Activated CD8-positive, alpha-beta memory T cell treated with anti-CD3 and anti-CD28 coated beads for 48 hours (primary cell): ENCODE data around the gene FAM181B.

Experiments
- DNase-seq, 3 experiments: peaks; one replicate each; pipeline ENCODE4 v3.0.0-alpha.2; 2020; ENCODE audit warnings: low read depth in 2 of 3, low spot score in 2 of 3

The FAM181B gene

DNA sequence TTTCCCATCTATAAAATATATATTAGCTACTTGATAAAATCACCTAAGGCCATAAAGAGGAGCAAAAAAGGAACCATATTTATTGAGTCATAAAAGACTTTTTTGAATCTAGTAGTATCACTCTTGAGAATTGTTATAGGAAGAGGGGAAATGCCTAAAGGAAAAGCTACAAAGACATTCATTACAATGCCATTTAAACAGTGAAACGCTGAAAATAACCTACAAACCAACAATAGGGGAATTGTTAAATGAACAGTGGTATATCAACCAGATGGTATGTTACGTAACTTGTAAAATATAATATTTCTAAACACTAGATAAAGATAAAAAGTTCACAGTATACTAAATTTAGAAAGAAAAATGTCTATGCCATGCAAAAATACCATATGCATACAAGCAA, 47.5 kb downstream of the FAM181B start:
- no peak for DNase-seq

DNA sequence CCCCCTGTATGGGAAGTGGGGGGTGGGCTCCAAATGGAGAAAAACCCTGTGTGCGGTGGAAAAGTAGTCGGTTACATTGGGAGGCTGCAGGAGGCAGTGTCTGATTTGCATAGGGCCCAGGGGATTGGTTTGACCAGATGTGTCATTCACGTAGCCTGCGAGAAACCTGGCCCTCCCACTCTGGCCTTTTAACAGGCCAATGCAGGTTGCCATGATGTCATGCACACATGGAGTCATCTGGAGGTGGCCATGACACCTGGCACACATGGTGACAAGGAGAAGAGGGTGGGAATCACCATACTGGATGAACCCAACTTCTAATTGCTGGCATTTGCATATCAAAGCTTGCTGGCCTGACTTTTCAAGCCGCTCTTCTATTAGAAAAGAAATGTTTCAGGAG, 50.6 kb downstream of the FAM181B start:
- no peak for DNase-seq

DNA sequence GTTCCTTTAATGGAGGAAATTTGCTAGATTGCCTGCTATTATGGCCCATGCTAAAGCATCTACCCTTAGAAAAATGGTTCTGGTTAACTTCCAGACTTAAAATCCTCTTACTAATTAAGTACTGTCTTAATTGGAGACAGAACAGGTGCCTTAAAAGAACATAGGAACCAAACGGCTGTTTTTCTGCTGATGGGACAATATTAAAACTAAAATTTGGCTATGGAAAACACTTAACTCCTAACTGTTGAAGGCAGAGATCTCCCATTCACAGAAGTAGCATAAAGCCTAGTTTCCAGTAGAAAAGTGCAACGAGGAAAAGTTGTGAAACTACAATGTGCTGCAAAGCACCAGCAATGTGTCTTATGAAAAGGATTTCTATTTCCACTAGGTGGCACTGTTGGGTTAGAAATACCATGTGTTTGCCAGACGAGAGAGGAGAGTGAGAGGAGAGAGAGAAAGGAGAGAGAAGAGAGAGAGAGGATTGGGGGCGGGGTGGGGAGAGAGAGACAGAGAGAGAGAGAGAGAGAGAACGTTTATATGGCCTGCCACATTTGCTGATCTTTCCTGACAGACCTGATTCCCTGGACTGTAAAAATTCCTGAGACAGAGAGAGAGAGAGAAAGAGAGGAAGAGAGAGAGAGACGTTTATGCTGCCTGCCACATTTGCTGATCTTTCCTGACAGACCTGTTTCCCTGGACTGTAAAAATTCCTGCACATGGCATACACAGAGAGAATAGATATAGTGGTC, 51.5 kb downstream of the FAM181B start:
- DNase-seq, result no peak

DNA sequence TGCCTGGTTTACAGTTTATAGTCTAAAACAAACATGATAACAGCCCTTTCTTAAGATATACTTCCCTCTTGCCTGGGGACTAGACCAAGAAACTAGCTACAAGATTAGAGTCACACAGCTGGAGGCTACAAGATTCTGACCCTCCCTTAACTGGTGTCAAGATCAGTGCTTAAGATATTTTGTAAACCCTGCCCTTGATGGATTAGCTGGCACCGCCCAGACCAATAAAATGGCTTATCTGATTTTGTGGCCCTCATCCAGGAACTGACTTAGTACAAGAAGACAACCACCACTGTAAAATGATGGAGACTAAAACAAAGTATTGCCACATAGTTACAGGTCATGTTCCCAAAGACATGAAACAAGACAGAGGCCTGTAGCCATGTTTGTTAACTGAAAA, 53.4 kb downstream of the FAM181B start:
- DNase-seq, result no peak
